Measurements from ENCODE around the gene LRRN1.

DNA sequence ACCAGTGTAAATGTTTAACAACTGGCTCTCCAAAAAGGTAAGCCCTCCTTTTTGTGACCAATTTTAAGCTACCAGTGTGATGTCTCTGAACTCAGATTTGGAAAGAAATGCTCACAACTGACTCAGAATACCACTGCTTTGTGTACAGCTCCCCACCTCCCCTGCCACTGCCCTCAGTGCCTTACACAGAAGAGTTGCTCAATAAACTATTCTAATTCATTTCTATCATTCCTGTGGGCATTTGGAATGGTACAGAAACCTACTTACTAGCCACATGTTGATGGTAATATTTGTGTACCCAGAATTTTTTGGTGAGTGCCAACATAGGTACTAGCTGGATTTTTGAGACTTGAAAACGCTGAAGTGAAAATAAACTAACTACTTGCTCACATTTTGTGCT lies 16.0 kb downstream of the LRRN1 start:
- no peak for TF ChIP-seq CTCF (conservative IDR thresholded peaks at IDR 0.05; ENCODE audit: low read length)
- TF ChIP-seq EZH2phosphoT487 (IDR thresholded peaks at IDR 0.05; ENCODE audit: borderline replicate concordance, low read depth, low read length), result no peak
